Neuronal stem cell (in vitro differentiated cells): Measurements from ENCODE around the gene EPHA4.

ENCODE experiments used
- DNase-seq: peaks from one replicate; pipeline ENCODE4 v3.0.0-alpha.2; 2013; ENCODE audit warnings: low spot score
- H2AFZ ChIP-seq: one replicate; pipeline ENCODE4 v1.6.1; 2013; ENCODE audit warnings: mild to moderate bottlenecking, low read length, inconsistent platforms
- H2AK5ac ChIP-seq: 2 replicates; pipeline ENCODE4 v1.6.1; 2013; ENCODE audit warnings: low read depth, mild to moderate bottlenecking, inconsistent platforms, low read length, moderate library complexity, mixed read lengths
- H2BK120ac ChIP-seq: 2 replicates; pipeline ENCODE4 v1.6.1; 2013; ENCODE audit warnings: low read depth, mild to moderate bottlenecking, inconsistent platforms, low read length, moderate library complexity, mixed read lengths
- H2BK12ac ChIP-seq: one replicate; pipeline ENCODE4 v1.6.1; 2013; ENCODE audit warnings: low read length, inconsistent platforms
- H2BK15ac ChIP-seq: 2 replicates; pipeline ENCODE4 v1.6.1; 2013; ENCODE audit warnings: mild to moderate bottlenecking, low read length, inconsistent platforms, mixed read lengths
- H2BK5ac ChIP-seq: one replicate; pipeline ENCODE4 v1.6.1; 2013; ENCODE audit warnings: inconsistent platforms, mild to moderate bottlenecking, low read length, moderate library complexity
- H3K14ac ChIP-seq: one replicate; pipeline ENCODE4 v1.6.1; 2013; ENCODE audit warnings: low read length, inconsistent platforms
- H3K18ac ChIP-seq: 2 replicates; pipeline ENCODE4 v1.6.1; 2013; ENCODE audit warnings: low read length, inconsistent platforms
- H3K23ac ChIP-seq: 2 replicates; pipeline ENCODE4 v1.6.1; 2013; ENCODE audit warnings: low read depth, mild to moderate bottlenecking, mixed read lengths, low read length, inconsistent platforms; ENCODE audit not compliant: poor library complexity
- H3K27ac ChIP-seq: replicated peaks from 3 replicates; pipeline ENCODE4 v1.5.1; 2013; ENCODE audit warnings: low read length, inconsistent platforms
- H3K27me3 ChIP-seq, 3 experiments: 2 replicates each; pipeline ENCODE4 v1.6.1; 2013; ENCODE audit warnings: low read length in 3 of 3, mild to moderate bottlenecking in 2 of 3, inconsistent platforms in 1 of 3, low read depth in 1 of 3, mixed read lengths in 1 of 3, moderate library complexity in 1 of 3; ENCODE audit not compliant: control insufficient read depth in 3 of 3, insufficient read depth in 3 of 3
- H3K36me3 ChIP-seq, 2 donors: replicated peaks in 1 of 2; 2 replicates each; pipeline ENCODE4 v1.6.1; 2013; ENCODE audit warnings: low read length in 2 of 2; ENCODE audit not compliant: control insufficient read depth in 2 of 2, insufficient read depth in 2 of 2
- H3K4ac ChIP-seq: 2 replicates; pipeline ENCODE4 v1.6.1; 2013; ENCODE audit warnings: inconsistent platforms, mild to moderate bottlenecking, low read length, moderate library complexity
- H3K4me1 ChIP-seq, 2 donors: 1 replicate in 1 of 2; 2 replicates in 1 of 2; pipeline ENCODE4 v1.6.1; 2013; ENCODE audit warnings: low read length in 2 of 2, low read depth in 1 of 2; ENCODE audit not compliant: control insufficient read depth in 2 of 2, insufficient read depth in 1 of 2
- H3K4me2 ChIP-seq: one replicate; pipeline ENCODE4 v1.6.1; 2013; ENCODE audit warnings: mild to moderate bottlenecking, low read length, inconsistent platforms; ENCODE audit not compliant: insufficient read depth, poor library complexity, severe bottlenecking
- H3K4me3 ChIP-seq, 2 donors: 2 replicates each; pipeline ENCODE4 v1.5.1; 2013; ENCODE audit warnings: low read length in 2 of 2, mild to moderate bottlenecking in 2 of 2, inconsistent platforms in 1 of 2, moderate library complexity in 1 of 2
- H3K79me1 ChIP-seq: one replicate; pipeline ENCODE4 v1.6.1; 2013; ENCODE audit warnings: low read depth, mild to moderate bottlenecking, inconsistent platforms, low read length, moderate library complexity
- H3K9ac ChIP-seq: one replicate; pipeline ENCODE4 v1.6.1; 2013; ENCODE audit warnings: mild to moderate bottlenecking, low read depth, low read length, inconsistent platforms; ENCODE audit not compliant: poor library complexity
- H3K9me3 ChIP-seq, 2 donors: replicated peaks in 1 of 2; 2 replicates each; pipeline versions ENCODE3 to v1.6.1; 2013; ENCODE audit warnings: low read length in 2 of 2, mild to moderate bottlenecking in 2 of 2, inconsistent platforms in 1 of 2, low read depth in 1 of 2, mixed read lengths in 1 of 2, moderate library complexity in 1 of 2; ENCODE audit not compliant: control insufficient read depth in 2 of 2, insufficient read depth in 1 of 2
- H4K8ac ChIP-seq: one replicate; pipeline ENCODE4 v1.6.1; 2013; ENCODE audit warnings: low read depth, mild to moderate bottlenecking, inconsistent platforms, low read length, moderate library complexity
- H4K91ac ChIP-seq: one replicate; pipeline ENCODE4 v1.6.1; 2013; ENCODE audit warnings: low read length, low read depth, mild to moderate bottlenecking, inconsistent platforms; ENCODE audit not compliant: poor library complexity
- WGBS, 2 donors: extraction: QIAGEN DNeasy Blood & Tissue Kit; methylation state at CpG; one replicate each; pipeline ENCODE4 v1.1.7; 2013; ENCODE audit warnings: missing lambda C conversion rate in 2 of 2, mixed read lengths in 1 of 2; ENCODE audit not compliant: insufficient read length in 2 of 2, insufficient replicate concordance in 1 of 2; ENCODE audit errors: extremely low coverage in 2 of 2; 5-methylcytosine and 5-hydroxymethylcytosine counted together

The EPHA4 gene

DNA sequence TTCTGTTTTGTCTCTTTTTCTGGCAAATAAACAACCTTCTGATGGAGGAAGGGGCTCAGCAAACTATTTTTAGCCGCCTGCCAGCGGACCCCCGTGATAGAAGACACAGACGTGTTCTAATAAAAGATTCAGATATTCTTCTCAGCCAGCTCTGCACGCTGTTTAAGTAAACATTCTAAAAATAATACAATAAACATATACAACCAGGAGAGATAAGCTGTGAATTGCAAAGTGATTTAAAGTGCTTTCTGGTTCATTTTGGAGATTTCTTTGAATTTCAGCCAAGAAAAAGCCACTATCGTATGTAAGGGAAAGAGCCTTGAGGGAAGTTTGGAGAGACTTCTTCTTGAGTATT is 201.3 kb downstream of the EPHA4 start:
- Histone ChIP-seq H3K14ac (no peak overlapping the region), H4K91ac (no peak overlapping the region), H3K4me3 (no peak overlapping the region), H3K9ac (no peak overlapping the region), H3K4me1 (peaks cover 3 to 10% of the 10 kb centered on the region in 2 donors), H2AK5ac (no peak overlapping the region), H2BK5ac (no peak overlapping the region), H2BK12ac (no peak overlapping the region), H3K79me1 (no peaks in the 10 kb centered on the region), H3K4me2 (no peak overlapping the region), H3K4ac (no peak overlapping the region), H2BK15ac (no peak overlapping the region), H3K36me3 (no peaks in the 10 kb centered on the region), H2BK120ac (no peak overlapping the region), H3K27me3 (peaks cover 0 to 7% (median 0%) of the 10 kb centered on the region in 3 experiments), H3K9me3 (no peaks in the 10 kb centered on the region), H3K18ac (no peak overlapping the region), H3K27ac (no peak overlapping the region), H4K8ac (no peak overlapping the region), H2AFZ (no peak overlapping the region), H3K23ac (no peak overlapping the region)
- no peak for DNase-seq
- no CpG with 5 or more reads among the region's 6 CpGs for WGBS, 2 donors

DNA sequence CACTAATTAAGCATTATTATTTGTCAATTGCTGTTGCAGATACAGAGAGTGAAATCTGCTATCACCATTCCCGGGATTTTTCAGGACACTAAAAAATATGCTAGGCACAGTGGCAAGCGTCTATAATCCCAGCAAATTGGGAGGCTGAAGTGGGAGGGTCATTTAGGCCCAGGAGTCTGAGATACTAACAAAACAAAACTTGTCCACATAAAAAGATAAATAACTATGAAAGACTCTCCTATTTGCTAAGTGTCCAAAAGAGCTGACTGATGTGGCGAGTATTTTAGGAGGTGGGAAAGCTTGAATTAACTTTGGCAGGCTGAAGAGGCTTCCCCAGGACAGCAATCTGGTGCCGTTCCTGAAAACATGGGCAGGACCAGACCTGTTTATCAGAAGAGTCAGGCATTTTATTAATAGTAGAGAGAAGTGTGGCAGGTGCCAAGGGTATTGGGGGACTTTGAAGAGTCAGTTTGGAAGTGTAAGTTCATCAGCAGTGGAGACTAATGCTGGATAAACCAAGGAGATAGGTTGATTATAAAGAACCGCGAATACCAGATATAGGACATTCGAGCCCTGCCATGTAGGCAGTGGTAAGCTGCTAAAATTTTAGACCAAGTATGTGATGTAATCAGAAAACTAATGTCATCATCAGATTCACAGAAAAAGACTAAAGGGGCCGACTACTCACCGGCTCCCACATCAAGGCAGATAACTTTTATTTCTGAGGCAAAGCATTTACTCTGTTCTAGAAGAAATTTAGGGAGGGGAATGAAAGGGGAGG is 201.8 kb downstream of the EPHA4 start:
- Histone ChIP-seq H3K18ac (no peak overlapping the region), H3K14ac (no peak overlapping the region), H2BK120ac (no peak overlapping the region), H4K8ac (no peak overlapping the region), H3K4me2 (no peak overlapping the region), H3K4me1 (peaks cover 3 to 10% of the 10 kb centered on the region in 2 donors), H3K23ac (no peak overlapping the region), H2BK15ac (no peak overlapping the region), H3K27me3 (peaks cover 0 to 7% (median 0%) of the 10 kb centered on the region in 3 experiments), H2BK5ac (no peak overlapping the region), H4K91ac (no peak overlapping the region), H3K4me3 (no peak overlapping the region), H2AK5ac (no peak overlapping the region), H3K9me3 (no peaks in the 10 kb centered on the region), H3K36me3 (no peaks in the 10 kb centered on the region), H3K9ac (no peak overlapping the region), H3K79me1 (no peaks in the 10 kb centered on the region), H2BK12ac (no peak overlapping the region), H3K27ac (no peak overlapping the region), H2AFZ (no peak overlapping the region), H3K4ac (no peak overlapping the region)
- no CpG with 5 or more reads among the region's 9 CpGs for WGBS, 2 donors
- DNase-seq, result no peak
